HUES48 (cell line): Measurements from ENCODE around the gene AHNAK2.
"Not testable (repeated sequence)": the region's sequence is repeated elsewhere in the genome, so short reads cannot be mapped to it uniquely, and the experiment has no call there.

Experiments
- H3K27ac ChIP-seq: one replicate; pipeline ENCODE4 v1.7.0; 2013; ENCODE audit warnings: low read depth, low read length, inconsistent platforms
- H3K27me3 ChIP-seq: 2 replicates; pipeline ENCODE4 v1.6.1; 2013; ENCODE audit warnings: mild to moderate bottlenecking, low read length; ENCODE audit not compliant: control insufficient read depth, insufficient read depth
- H3K36me3 ChIP-seq: 2 replicates; pipeline ENCODE4 v1.6.1; 2013; ENCODE audit warnings: low read length; ENCODE audit not compliant: control insufficient read depth, insufficient read depth
- H3K4me1 ChIP-seq: 2 replicates; pipeline ENCODE4 v1.6.1; 2013; ENCODE audit warnings: mild to moderate bottlenecking, low read length; ENCODE audit not compliant: control insufficient read depth, insufficient read depth
- H3K4me3 ChIP-seq: 2 replicates; pipeline ENCODE4 v1.5.1; 2013; ENCODE audit warnings: mild to moderate bottlenecking, low read depth, low read length
- H3K9ac ChIP-seq: 2 replicates; pipeline ENCODE4 v1.6.1; 2013; ENCODE audit warnings: mild to moderate bottlenecking, low read depth, low read length, moderate library complexity
- H3K9me3 ChIP-seq: 2 replicates; pipeline ENCODE4 v1.6.1; 2013; ENCODE audit warnings: low read length; ENCODE audit not compliant: control insufficient read depth, insufficient read depth

The AHNAK2 gene

DNA sequence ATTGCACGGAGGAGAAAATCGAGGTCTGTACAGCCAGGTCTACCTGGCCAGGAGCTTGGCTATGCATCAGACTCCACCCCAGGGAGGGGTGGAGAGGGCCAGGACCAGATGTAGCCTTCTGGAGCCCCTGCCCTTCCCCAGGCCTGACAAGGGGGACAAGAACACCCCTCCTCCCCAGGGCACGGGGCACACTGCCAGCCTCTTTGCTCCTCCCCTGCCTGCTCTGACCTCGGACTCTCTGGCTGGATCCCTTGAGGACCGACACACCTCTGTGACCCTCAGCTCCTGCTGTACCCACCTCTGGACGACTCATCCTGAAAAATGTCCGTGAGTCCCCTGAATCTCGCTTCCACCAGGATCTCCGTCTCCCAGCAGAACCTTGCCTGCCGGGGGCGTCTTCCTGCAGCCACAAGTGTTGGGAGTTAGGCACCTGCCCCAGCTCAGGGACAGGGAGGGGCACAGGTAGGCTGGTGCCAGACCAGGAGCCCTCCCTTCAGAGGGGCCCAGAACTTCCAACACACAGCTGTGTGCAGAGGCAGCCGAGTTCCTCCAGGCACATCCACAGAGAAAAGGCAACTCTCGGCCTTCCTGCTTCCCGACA lies 21.8 kb downstream of the AHNAK2 start:
- H3K27ac ChIP-seq = no peak overlapping the region
- no peaks in the 10 kb centered on the region for H3K4me1 ChIP-seq
- no peaks in the 10 kb centered on the region for H3K9me3 ChIP-seq
- no peaks in the 10 kb centered on the region for H3K27me3 ChIP-seq
- no peak overlapping the region for H3K4me3 ChIP-seq
- H3K36me3 ChIP-seq = no peaks in the 10 kb centered on the region
- no peak overlapping the region for H3K9ac ChIP-seq

- no peaks in the 10 kb centered on the region for H3K4me1 ChIP-seq
- no peaks in the 10 kb centered on the region for H3K27me3 ChIP-seq
- H3K4me3 ChIP-seq = no peak overlapping the region
- H3K36me3 ChIP-seq = no peaks in the 10 kb centered on the region
- no peak overlapping the region for H3K9ac ChIP-seq
- H3K27ac ChIP-seq = no peak overlapping the region
- no peaks in the 10 kb centered on the region for H3K9me3 ChIP-seq
Observed at GRCh38 chr14:104955396-104955770, 22.8 kb downstream of the AHNAK2 start.

DNA sequence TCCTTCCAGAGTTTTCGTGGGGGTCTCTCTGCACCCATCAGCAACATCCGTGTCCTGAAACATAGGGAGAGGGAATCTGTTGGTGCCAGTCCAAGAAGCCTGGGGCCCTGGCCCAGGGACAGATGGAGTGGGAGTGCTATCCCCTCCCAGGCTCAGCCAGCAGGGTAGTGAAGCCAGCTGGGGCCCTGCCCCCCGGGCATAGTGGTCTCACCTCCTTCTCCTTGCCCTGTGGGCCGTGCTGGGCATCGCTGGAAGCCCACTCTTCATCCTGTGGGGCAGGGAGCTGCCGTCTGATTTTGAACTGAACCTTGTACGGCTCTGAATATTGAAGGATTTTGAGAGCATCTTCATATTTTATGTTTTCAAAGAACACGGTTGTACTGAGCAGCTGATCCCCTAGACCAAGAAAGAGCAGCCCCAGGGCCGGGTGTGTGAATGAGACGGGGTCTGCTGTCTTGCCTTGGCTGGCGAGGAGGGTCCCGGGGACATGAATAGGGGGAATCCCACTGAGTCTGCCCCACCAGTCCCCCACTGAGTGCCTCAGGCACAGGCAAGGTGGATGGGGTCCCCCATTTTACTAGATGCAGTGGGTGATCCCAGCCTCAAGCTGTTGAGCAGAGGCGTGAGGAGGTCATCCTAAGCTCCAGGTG lies 23.3 kb downstream of the AHNAK2 start:
- Histone ChIP-seq H3K9me3 (no peaks in the 10 kb centered on the region), H3K27ac (no peak overlapping the region), H3K4me3 (no peak overlapping the region), H3K4me1 (no peaks in the 10 kb centered on the region), H3K36me3 (no peaks in the 10 kb centered on the region), H3K27me3 (no peaks in the 10 kb centered on the region), H3K9ac (no peak overlapping the region)

DNA sequence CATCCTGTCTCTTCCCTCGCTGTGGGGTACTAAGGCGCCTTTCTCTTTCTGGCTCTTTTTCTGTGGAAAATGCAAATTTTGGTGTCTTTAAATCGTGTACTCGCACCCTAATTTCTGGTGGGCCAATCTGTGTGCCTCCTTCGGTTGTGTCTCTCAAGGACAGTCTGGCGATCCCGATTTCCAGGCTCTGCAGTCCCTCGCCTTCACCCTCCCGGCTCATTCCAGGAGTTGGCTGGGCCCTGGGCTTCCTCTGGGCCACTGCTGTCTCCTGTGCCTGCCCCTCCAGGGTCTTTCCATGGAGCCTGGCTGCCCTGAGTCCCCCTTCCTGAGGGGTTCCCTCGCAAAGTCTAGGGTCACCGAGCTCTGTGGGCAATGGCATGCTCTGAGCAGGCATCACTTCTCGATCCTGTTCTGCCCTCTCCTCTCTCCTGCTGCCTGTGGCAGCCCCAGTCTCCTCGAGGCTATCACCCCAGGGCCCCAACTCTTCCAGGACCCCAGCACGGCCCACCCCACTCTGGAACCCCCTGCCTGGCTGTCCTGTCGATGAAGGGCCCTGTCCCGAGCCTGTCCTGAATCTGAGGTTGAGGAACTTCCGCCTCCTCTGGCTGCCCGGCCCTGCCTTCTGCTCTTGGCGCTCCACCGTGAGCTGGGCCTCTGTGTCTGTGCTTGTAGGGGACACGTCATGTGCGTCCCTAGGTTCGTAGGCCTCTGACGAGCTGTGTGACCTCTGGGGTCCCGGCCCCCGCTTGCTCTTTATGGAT lies 24.1 kb downstream of the AHNAK2 start:
- Histone ChIP-seq H3K27me3 (no peaks in the 10 kb centered on the region), H3K36me3 (no peaks in the 10 kb centered on the region), H3K9ac (no peak overlapping the region), H3K4me1 (no peaks in the 10 kb centered on the region), H3K4me3 (no peak overlapping the region), H3K27ac (no peak overlapping the region), H3K9me3 (no peaks in the 10 kb centered on the region)

GRCh38 chr14:104953097-104953496 lies 25.1 kb downstream of the AHNAK2 start:
- no peak overlapping the region for H3K4me3 ChIP-seq
- H3K27ac ChIP-seq = no peak overlapping the region
- no peaks in the 10 kb centered on the region for H3K27me3 ChIP-seq
- H3K4me1 ChIP-seq = no peaks in the 10 kb centered on the region
- H3K9ac ChIP-seq = no peak overlapping the region
- H3K9me3 ChIP-seq = no peaks in the 10 kb centered on the region
- H3K36me3 ChIP-seq = no peaks in the 10 kb centered on the region

DNA sequence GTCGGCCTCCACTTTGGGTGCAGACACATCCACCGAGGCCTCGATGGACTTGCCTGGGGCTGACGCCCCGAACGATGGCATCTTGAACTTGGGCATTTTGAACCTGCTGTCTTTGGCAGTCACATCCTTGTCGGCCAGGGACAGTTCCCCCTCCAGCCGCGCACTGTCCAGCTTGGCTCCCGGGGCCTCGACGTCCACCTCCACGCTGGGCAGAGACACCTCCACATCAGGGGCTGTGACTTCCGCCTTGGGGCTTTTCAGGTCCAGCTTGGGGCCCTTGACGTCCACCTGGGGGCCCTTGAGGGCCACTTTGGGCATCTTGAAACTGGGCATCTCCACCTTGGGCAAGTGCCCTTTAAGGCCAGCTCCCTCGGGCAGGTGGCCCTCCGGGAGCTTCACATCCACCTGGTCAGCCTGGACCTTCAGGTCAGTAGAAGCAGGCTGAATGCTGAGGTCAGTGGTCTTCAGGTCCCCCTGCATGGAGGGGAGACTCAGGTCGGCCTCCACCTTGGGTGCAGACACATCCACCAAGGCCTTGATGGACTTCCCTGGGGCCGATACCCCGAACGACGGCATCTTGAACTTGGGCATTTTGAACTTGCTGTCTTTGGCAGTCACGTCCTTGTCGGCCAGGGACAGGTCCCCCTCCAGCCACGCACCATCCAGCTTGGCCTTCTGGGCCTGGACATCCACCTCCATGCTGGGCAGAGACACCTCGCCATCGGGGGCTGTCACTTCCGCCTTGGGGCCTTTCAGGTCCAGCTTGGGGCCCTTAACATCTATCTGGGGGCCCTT lies 26.1 kb downstream of the AHNAK2 start:
- not testable (repeated sequence) for H3K9ac ChIP-seq, H3K27ac ChIP-seq, H3K36me3 ChIP-seq, H3K4me3 ChIP-seq, H3K4me1 ChIP-seq, H3K27me3 ChIP-seq, H3K9me3 ChIP-seq

- not testable (repeated sequence) for H3K4me3 ChIP-seq, H3K27me3 ChIP-seq, H3K36me3 ChIP-seq, H3K9ac ChIP-seq, H3K9me3 ChIP-seq, H3K27ac ChIP-seq, H3K4me1 ChIP-seq
Observed at GRCh38 chr14:104950701-104951100, 27.5 kb downstream of the AHNAK2 start.

GRCh38 chr14:104950021-104950420 lies 28.2 kb downstream of the AHNAK2 start:
- Histone ChIP-seq H3K4me1 (no peaks in the 10 kb centered on the region), H3K9ac (no peak overlapping the region), H3K9me3 (no peaks in the 10 kb centered on the region), H3K4me3 (no peak overlapping the region), H3K27me3 (no peaks in the 10 kb centered on the region), H3K36me3 (no peaks in the 10 kb centered on the region), H3K27ac (no peak overlapping the region)

DNA sequence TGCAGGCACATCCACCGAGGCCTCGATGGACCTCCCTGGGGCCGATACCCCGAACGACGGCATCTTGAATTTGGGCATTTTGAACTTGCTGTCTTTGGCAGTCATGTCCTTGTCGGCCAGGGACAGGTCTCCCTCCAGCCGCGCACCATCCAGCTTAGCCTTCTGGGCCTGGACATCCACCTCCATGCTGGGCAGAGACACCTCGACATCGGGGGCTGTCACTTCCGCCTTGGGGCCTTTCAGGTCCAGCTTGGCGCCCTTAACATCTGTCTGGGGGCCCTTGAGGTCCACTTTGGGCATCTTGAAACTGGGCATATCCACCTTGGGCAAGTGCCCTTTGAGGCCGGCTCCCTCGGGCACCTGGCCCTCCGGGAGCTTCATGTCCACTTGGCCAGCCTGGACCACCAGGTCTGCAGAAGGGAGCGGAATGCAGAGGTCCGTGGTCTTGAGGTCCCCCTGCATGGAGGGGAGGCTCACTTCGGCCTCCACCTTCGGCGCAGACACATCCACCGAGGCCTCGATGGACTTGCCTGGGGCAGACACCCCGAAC lies 28.7 kb downstream of the AHNAK2 start:
- H3K9ac ChIP-seq, H3K4me3 ChIP-seq, H3K4me1 ChIP-seq, H3K9me3 ChIP-seq, H3K27ac ChIP-seq, H3K36me3 ChIP-seq, H3K27me3 ChIP-seq: not testable (repeated sequence)

- H3K27me3 ChIP-seq = no peaks in the 10 kb centered on the region
- no peak overlapping the region for H3K9ac ChIP-seq
- no peaks in the 10 kb centered on the region for H3K4me1 ChIP-seq
- H3K36me3 ChIP-seq = no peaks in the 10 kb centered on the region
- no peak overlapping the region for H3K4me3 ChIP-seq
- H3K9me3 ChIP-seq = 0 out of 2 replicates have a peak, but pooled peaks cover 2% of the 10 kb centered on the region
- no peak overlapping the region for H3K27ac ChIP-seq
Observed at GRCh38 chr14:104948736-104949031, 29.5 kb downstream of the AHNAK2 start.
